HEK293 (cell line): ENCODE measurements around the gene CD244.

ENCODE experiments used
- GLI2 ChIP-seq: fragments of 450-650 bp; formaldehyde crosslinking; IDR thresholded peaks from 2 replicates; pipeline ENCODE4; 2017; ENCODE audit warnings: missing biosample characterization, missing genetic modification characterization, low read depth, borderline replicate concordance
- PRDM1 ChIP-seq: fragments of 450-650 bp; formaldehyde crosslinking; IDR thresholded peaks from 2 replicates; pipeline ENCODE4; 2016; ENCODE audit warnings: missing biosample characterization, missing genetic modification characterization
- SALL2 ChIP-seq: fragments of 450-650 bp; formaldehyde crosslinking; IDR thresholded peaks from 2 replicates; pipeline ENCODE4 v1.5.0; 2017; ENCODE audit warnings: missing biosample characterization, mild to moderate bottlenecking, missing genetic modification characterization, borderline replicate concordance
- ZNF140 ChIP-seq: fragments of 450-650 bp; formaldehyde crosslinking; IDR thresholded peaks from 2 replicates; pipeline ENCODE4 v1.5.1; 2016; ENCODE audit warnings: missing biosample characterization, missing genetic modification characterization
- ZNF23 ChIP-seq: fragments of 450-650 bp; formaldehyde crosslinking; IDR thresholded peaks from 2 replicates; pipeline ENCODE4 v1.5.1; 2016; ENCODE audit warnings: missing biosample characterization, missing genetic modification characterization, borderline replicate concordance
- ZNF335 ChIP-seq: fragments of 450-650 bp; formaldehyde crosslinking; conservative IDR thresholded peaks from 2 replicates; pipeline ENCODE4 v1.5.1; 2016; ENCODE audit warnings: missing biosample characterization, missing genetic modification characterization
- ZNF488 ChIP-seq: fragments of 450-650 bp; formaldehyde crosslinking; IDR thresholded peaks from 2 replicates; pipeline ENCODE4 v1.5.1; 2016; ENCODE audit warnings: missing biosample characterization, missing genetic modification characterization
- ZNF76 ChIP-seq: fragments of 450-650 bp; formaldehyde crosslinking; IDR thresholded peaks from 2 replicates; pipeline ENCODE4; 2016; ENCODE audit warnings: low read depth, missing biosample characterization, missing genetic modification characterization, borderline replicate concordance
- ZNF830 ChIP-seq: fragments of 450-650 bp; IDR thresholded peaks from 2 replicates; pipeline ENCODE4 v1.5.0; 2018; ENCODE audit warnings: missing biosample characterization, missing genetic modification characterization, low read depth, mild to moderate bottlenecking, moderate library complexity
- ZSCAN18 ChIP-seq: fragments of 450-650 bp; formaldehyde crosslinking; IDR thresholded peaks from 2 replicates; pipeline ENCODE4 v1.5.1; 2016; ENCODE audit warnings: missing biosample characterization, missing genetic modification characterization
- TF ChIP-seq, protein P1 (sequence below): fragments of 450-650 bp; formaldehyde crosslinking; IDR thresholded peaks from 2 replicates; pipeline ENCODE4 v1.5.1; 2016; ENCODE audit warnings: missing biosample characterization, missing genetic modification characterization, low read depth
- TF ChIP-seq, protein P2 (sequence below): fragments of 450-650 bp; formaldehyde crosslinking; IDR thresholded peaks from 2 replicates; pipeline ENCODE4 v1.5.1; 2016; ENCODE audit warnings: missing biosample characterization, missing genetic modification characterization
- TF ChIP-seq, protein P3 (sequence below): fragments of 450-650 bp; formaldehyde crosslinking; IDR thresholded peaks from 2 replicates; pipeline ENCODE4 v1.5.1; 2016; ENCODE audit warnings: missing biosample characterization, missing genetic modification characterization, low read depth

GRCh38 chr1:160868141-160868540, 5.5 kb upstream of the CD244 start:
- TF ChIP-seq PRDM1 (tag by site-specific recombination) (no peak), ZNF488 (tag by site-specific recombination) (no peak), ZNF140 (no peak), ZNF76 (tag by site-specific recombination) (no peak), ZNF23 (tag by site-specific recombination) (no peak), GLI2 (tag by site-specific recombination) (no peak), ZNF335 (tag by site-specific recombination) (no peak), ZSCAN18 (tag by site-specific recombination) (no peak), SALL2 (no peak), ZNF830 (tag by site-specific recombination) (no peak)
- TF ChIP-seq, protein P1, sequence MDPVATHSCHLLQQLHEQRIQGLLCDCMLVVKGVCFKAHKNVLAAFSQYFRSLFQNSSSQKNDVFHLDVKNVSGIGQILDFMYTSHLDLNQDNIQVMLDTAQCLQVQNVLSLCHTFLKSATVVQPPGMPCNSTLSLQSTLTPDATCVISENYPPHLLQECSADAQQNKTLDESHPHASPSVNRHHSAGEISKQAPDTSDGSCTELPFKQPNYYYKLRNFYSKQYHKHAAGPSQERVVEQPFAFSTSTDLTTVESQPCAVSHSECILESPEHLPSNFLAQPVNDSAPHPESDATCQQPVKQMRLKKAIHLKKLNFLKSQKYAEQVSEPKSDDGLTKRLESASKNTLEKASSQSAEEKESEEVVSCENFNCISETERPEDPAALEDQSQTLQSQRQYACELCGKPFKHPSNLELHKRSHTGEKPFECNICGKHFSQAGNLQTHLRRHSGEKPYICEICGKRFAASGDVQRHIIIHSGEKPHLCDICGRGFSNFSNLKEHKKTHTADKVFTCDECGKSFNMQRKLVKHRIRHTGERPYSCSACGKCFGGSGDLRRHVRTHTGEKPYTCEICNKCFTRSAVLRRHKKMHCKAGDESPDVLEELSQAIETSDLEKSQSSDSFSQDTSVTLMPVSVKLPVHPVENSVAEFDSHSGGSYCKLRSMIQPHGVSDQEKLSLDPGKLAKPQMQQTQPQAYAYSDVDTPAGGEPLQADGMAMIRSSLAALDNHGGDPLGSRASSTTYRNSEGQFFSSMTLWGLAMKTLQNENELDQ: no peak
- TF ChIP-seq, protein P2, sequence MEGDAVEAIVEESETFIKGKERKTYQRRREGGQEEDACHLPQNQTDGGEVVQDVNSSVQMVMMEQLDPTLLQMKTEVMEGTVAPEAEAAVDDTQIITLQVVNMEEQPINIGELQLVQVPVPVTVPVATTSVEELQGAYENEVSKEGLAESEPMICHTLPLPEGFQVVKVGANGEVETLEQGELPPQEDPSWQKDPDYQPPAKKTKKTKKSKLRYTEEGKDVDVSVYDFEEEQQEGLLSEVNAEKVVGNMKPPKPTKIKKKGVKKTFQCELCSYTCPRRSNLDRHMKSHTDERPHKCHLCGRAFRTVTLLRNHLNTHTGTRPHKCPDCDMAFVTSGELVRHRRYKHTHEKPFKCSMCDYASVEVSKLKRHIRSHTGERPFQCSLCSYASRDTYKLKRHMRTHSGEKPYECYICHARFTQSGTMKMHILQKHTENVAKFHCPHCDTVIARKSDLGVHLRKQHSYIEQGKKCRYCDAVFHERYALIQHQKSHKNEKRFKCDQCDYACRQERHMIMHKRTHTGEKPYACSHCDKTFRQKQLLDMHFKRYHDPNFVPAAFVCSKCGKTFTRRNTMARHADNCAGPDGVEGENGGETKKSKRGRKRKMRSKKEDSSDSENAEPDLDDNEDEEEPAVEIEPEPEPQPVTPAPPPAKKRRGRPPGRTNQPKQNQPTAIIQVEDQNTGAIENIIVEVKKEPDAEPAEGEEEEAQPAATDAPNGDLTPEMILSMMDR (tag by site-specific recombination): no peak
- TF ChIP-seq, protein P3, sequence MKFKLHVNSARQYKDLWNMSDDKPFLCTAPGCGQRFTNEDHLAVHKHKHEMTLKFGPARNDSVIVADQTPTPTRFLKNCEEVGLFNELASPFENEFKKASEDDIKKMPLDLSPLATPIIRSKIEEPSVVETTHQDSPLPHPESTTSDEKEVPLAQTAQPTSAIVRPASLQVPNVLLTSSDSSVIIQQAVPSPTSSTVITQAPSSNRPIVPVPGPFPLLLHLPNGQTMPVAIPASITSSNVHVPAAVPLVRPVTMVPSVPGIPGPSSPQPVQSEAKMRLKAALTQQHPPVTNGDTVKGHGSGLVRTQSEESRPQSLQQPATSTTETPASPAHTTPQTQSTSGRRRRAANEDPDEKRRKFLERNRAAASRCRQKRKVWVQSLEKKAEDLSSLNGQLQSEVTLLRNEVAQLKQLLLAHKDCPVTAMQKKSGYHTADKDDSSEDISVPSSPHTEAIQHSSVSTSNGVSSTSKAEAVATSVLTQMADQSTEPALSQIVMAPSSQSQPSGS (tag by site-specific recombination): no peak
